NB4 (cell line): ENCODE data around the gene ZMYND8.

ENCODE experiments used
- DNase-seq: peaks from one replicate; pipeline ENCODE4 v3.0.0; 2010; ENCODE audit warnings: low read depth
- H3K4me3 ChIP-seq: one replicate; pipeline ENCODE4 v1.5.1; 2011; ENCODE audit warnings: mild to moderate bottlenecking, low read depth, low read length, moderate library complexity
- CTCF ChIP-seq: IDR thresholded peaks from one replicate; pipeline ENCODE4 v1.5.1; 2012; ENCODE audit warnings: low read depth, low read length
- MAX ChIP-seq: IDR thresholded peaks from 2 replicates; pipeline ENCODE4 v1.6.1; 2011; ENCODE audit warnings: low read depth, low read length
- MYC ChIP-seq: IDR thresholded peaks from 2 replicates; pipeline ENCODE4 v1.6.1; 2011; ENCODE audit warnings: low read depth, low read length
- POLR2A ChIP-seq: IDR thresholded peaks from 2 replicates; pipeline ENCODE4 v1.6.1; 2011; ENCODE audit warnings: mild to moderate bottlenecking; ENCODE audit not compliant: insufficient read length; ENCODE audit errors: extremely low read depth

The ZMYND8 gene

GRCh38 chr20:47328129-47328528, 28.4 kb downstream of the ZMYND8 start:
- DNase-seq = no peak
- no peak overlapping the region for H3K4me3 ChIP-seq
- no peak for TF ChIP-seq POLR2A
- TF ChIP-seq MAX = no peak
- TF ChIP-seq CTCF = no peak
- TF ChIP-seq MYC = no peak

GRCh38 chr20:47327711-47328110, 28.8 kb downstream of the ZMYND8 start:
- H3K4me3 ChIP-seq = no peak overlapping the region
- no peak for DNase-seq
- no peak for TF ChIP-seq CTCF
- no peak for TF ChIP-seq POLR2A
- no peak for TF ChIP-seq MAX
- TF ChIP-seq MYC = no peak

- no peak overlapping the region for H3K4me3 ChIP-seq
- no peak for DNase-seq
- TF ChIP-seq POLR2A (no peak), MYC (no peak), MAX (no peak), CTCF (no peak)
Measured at GRCh38 chr20:47326658-47327268, 29.7 kb downstream of the ZMYND8 start.

GRCh38 chr20:47325242-47325641, 31.3 kb downstream of the ZMYND8 start:
- H3K4me3 ChIP-seq = no peak overlapping the region
- no peak for DNase-seq
- TF ChIP-seq MAX (no peak), POLR2A (no peak), MYC (no peak), CTCF (no peak)

GRCh38 chr20:47320990-47321805, 35.3 kb downstream of the ZMYND8 start:
- DNase-seq = peak; percentile 57
- H3K4me3 ChIP-seq = no peak overlapping the region

More at GRCh38 chr20:47320990-47321805, 35.3 kb downstream of the ZMYND8 start:
- TF ChIP-seq MYC (no peak), CTCF (no peak), MAX (no peak), POLR2A (no peak)
